DND-41 (cell line): ENCODE data around the gene RAB14.

ENCODE experiments used
- CTCF ChIP-seq: IDR thresholded peaks from 2 replicates; pipeline ENCODE4 v1.5.1; 2012; ENCODE audit warnings: borderline replicate concordance, low read length, moderate library complexity, mild to moderate bottlenecking; ENCODE audit not compliant: poor library complexity, severe bottlenecking; ENCODE audit errors: extremely low read depth
- EZH2 ChIP-seq: IDR thresholded peaks from 3 replicates; pipeline ENCODE4 v1.6.1; 2012; ENCODE audit warnings: borderline replicate concordance, low read depth, mild to moderate bottlenecking, moderate library complexity, low read length, inconsistent platforms; ENCODE audit not compliant: severe bottlenecking

DNA sequence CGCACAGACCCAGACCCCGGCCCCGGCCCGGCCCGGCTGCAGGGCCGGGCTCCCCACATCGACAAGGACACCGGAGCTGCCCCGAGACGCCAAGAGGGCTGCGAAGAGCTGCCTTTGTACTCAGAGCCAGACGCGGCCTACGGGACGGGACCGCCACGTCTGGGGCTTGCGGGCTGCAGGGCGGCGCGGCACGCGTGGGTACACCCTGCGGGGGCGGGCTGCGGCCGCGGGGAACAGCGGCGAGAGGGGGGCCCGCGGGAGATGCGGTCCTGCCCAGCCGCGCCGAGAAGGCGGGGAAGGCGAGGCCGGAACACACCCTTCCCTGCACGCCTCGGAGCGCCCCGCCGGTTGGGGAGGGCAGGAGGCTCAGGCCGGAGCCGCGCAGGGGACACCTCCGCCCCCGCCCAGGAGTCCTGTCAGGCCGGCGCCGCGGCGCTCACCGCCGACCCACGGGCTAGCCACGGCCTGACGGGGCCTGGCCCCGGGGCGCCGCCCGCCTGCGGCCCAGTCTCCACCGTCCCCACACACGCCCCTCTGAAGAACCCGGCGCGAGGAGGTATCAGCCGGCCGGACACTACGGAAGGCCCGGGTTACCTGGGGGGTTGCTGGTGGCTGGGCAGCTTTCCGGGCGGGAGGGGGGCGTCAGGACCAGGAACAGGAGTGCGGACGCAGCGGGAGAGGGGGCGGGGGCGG, 478 bp downstream of the RAB14 start:
- TF ChIP-seq CTCF (no peak), EZH2 (no peak)
